Thyroid gland (tissue), 4 donors: ENCODE data around the gene LRMDA.

Experiments used
- POLR2A ChIP-seq, 2 donors: fragments of 450-650 bp; IDR thresholded peaks; one replicate each; pipeline ENCODE4 v1.6.1; 2017; ENCODE audit warnings: antibody characterized with exemption in 2 of 2, mild to moderate bottlenecking in 2 of 2, moderate library complexity in 1 of 2
- TF ChIP-seq, protein P1 (sequence below), 6 experiments: fragments of 200-600 bp in 3 of 6; fragments of 450-650 bp in 3 of 6; sonication (generic) in 3 of 6; IDR thresholded peaks; one replicate each; pipeline ENCODE4 v1.5.1; 2016 to 2019; ENCODE audit warnings: antibody characterized with exemption in 6 of 6, mild to moderate bottlenecking in 2 of 6, inconsistent platforms in 1 of 6, moderate library complexity in 1 of 6

DNA sequence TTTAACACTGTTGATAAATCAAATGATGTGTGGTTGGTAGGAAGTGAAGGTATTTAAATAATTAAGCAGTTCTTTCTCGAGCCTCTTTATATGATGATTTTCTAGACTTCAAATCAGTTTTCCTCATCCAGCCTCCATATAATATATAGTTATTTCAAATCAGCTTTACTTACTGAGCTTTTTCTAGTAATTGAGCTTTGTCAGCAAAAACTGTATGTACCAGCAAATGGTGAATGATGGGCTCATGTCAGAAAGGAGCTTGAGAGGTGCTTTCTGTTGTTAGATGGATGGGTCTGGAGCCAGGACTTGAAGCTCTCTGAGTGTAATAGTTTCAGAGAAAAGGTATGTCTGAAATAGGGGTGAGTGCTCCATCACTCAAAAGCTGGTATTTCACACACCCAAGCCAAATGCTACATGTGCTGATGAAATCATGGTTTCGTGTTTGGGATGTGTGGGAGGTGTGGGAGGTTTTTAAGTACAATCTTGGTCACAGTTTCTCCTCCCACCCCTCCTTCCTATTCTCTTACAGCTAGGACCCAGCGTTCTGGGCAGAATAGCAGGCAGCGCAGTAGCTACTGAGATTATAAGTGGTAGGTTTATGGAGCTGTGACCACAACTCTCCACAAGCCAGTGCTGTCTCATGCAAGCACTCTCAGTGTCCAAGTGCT, 55.8 kb downstream of the LRMDA start:
- TF ChIP-seq, protein P1, sequence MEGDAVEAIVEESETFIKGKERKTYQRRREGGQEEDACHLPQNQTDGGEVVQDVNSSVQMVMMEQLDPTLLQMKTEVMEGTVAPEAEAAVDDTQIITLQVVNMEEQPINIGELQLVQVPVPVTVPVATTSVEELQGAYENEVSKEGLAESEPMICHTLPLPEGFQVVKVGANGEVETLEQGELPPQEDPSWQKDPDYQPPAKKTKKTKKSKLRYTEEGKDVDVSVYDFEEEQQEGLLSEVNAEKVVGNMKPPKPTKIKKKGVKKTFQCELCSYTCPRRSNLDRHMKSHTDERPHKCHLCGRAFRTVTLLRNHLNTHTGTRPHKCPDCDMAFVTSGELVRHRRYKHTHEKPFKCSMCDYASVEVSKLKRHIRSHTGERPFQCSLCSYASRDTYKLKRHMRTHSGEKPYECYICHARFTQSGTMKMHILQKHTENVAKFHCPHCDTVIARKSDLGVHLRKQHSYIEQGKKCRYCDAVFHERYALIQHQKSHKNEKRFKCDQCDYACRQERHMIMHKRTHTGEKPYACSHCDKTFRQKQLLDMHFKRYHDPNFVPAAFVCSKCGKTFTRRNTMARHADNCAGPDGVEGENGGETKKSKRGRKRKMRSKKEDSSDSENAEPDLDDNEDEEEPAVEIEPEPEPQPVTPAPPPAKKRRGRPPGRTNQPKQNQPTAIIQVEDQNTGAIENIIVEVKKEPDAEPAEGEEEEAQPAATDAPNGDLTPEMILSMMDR (IDR thresholded peaks at IDR 0.05), result no peak
- no peak for TF ChIP-seq POLR2A (IDR thresholded peaks at IDR 0.05)
